Measurements from ENCODE around the gene ZNF500.

DNA sequence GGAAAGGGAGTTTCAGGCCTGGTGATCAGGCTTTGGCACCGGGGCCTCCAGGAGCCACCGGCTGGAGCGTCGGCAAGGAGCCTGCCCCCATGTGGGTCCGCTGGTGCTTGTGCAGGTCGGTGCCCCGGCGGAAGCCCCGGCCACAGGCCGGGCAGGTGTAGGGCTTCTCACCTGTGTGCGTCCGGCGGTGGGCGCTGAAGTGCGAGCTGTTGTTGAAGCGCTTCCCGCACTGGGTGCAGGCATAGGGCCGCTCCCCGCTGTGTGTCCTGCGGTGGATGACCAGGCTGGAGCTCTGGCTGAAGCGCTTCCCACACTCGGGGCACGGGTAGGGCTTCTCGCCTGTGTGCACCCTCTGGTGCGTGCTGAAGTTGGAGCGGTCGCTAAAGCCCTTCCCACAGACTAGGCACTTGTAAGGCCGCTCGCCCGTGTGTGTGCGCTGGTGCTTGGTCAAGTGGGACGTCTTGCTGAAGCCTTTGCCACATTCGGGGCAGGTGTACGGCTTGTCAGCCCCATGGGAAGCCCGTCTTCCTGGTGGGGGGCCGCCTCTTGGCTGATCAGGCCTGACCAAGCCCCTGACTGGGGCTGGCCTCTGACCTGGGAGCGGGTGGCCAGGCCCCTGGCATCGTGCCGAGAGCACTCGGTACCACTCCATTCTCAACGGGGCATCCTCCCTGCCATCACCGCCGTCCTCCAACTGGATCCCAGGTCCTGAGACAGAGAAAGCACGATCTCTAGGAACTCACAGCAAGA lies 14.4 kb downstream of the ZNF500 start:
- TF ChIP-seq, protein P1, sequence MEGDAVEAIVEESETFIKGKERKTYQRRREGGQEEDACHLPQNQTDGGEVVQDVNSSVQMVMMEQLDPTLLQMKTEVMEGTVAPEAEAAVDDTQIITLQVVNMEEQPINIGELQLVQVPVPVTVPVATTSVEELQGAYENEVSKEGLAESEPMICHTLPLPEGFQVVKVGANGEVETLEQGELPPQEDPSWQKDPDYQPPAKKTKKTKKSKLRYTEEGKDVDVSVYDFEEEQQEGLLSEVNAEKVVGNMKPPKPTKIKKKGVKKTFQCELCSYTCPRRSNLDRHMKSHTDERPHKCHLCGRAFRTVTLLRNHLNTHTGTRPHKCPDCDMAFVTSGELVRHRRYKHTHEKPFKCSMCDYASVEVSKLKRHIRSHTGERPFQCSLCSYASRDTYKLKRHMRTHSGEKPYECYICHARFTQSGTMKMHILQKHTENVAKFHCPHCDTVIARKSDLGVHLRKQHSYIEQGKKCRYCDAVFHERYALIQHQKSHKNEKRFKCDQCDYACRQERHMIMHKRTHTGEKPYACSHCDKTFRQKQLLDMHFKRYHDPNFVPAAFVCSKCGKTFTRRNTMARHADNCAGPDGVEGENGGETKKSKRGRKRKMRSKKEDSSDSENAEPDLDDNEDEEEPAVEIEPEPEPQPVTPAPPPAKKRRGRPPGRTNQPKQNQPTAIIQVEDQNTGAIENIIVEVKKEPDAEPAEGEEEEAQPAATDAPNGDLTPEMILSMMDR (IDR thresholded peaks at IDR 0.05): no peak
- no peak for TF ChIP-seq POLR2A (IDR thresholded peaks at IDR 0.05)

All from stomach (tissue), 4 donors.